Glutamatergic neuron (in vitro differentiated cells): Measurements from ENCODE around the gene BRD4. TPM values are rescaled to one million over a fixed set of nuclear protein-coding genes. Genes with fewer than 3 reads are reported as not detected.
A peak's percentile ranks its signal among the peaks of the same experiment; 100 is the strongest.
"Not testable (repeated sequence)": the region's sequence is repeated elsewhere in the genome, so short reads cannot be mapped to it uniquely, and the experiment has no call there.

Experiments used
- DNase-seq: peaks from one replicate; pipeline ENCODE4 v3.0.0; 2022
- H3K27ac Mint-ChIP-seq: one replicate; pipeline ENCODE4 v1.8.0; 2020; ENCODE audit warnings: mild to moderate bottlenecking, mixed read lengths, inconsistent platforms; ENCODE audit not compliant: unreplicated experiment
- H3K27me3 Mint-ChIP-seq: one replicate; pipeline ENCODE4 v1.8.0; 2020; ENCODE audit warnings: mild to moderate bottlenecking, moderate library complexity, mixed read lengths, inconsistent platforms; ENCODE audit not compliant: unreplicated experiment
- H3K36me3 Mint-ChIP-seq: one replicate; pipeline ENCODE4 v1.8.0; 2020; ENCODE audit warnings: mild to moderate bottlenecking, mixed read lengths, inconsistent platforms; ENCODE audit not compliant: unreplicated experiment
- H3K4me1 Mint-ChIP-seq: one replicate; pipeline ENCODE4 v1.8.0; 2020; ENCODE audit warnings: mild to moderate bottlenecking, low read depth, mixed read lengths, inconsistent platforms; ENCODE audit not compliant: unreplicated experiment
- H3K4me3 Mint-ChIP-seq: one replicate; pipeline ENCODE4 v1.8.0; 2020; ENCODE audit warnings: mild to moderate bottlenecking, mixed read lengths, inconsistent platforms; ENCODE audit not compliant: unreplicated experiment
- H3K9me3 Mint-ChIP-seq: one replicate; pipeline ENCODE4 v1.8.0; 2020; ENCODE audit warnings: mild to moderate bottlenecking, moderate library complexity, mixed read lengths, inconsistent platforms; ENCODE audit not compliant: unreplicated experiment
- total RNA-seq: library from RNA; stranded (reverse); fragmentation: NEBNext Ultra II Directional; extraction: Animal tissue kit (Norgen Biotek cat#: 25700); gene quantifications from one replicate; pipeline ENCODE4 v1.2.1, GENCODE V29; 2021; ENCODE audit not compliant: unreplicated experiment
- TF ChIP-seq, protein P1 (sequence below): fragments of 200-600 bp; sonication (generic); IDR thresholded peaks from one replicate; pipeline ENCODE4 v1.5.0; 2021; ENCODE audit not compliant: partially characterized antibody, unreplicated experiment

The BRD4 gene
- total RNA-seq, 1 donor from 2014 or later, result 162 TPM

- Mint-ChIP-seq H3K27ac (no peak overlapping the region), H3K27me3 (peaks cover 1% of the 10 kb centered on the region), H3K36me3 (no peaks in the 10 kb centered on the region), H3K4me1 (no peaks in the 10 kb centered on the region), H3K4me3 (no peak overlapping the region), H3K9me3 (no peaks in the 10 kb centered on the region)
- no peak for DNase-seq
- TF ChIP-seq, protein P1, sequence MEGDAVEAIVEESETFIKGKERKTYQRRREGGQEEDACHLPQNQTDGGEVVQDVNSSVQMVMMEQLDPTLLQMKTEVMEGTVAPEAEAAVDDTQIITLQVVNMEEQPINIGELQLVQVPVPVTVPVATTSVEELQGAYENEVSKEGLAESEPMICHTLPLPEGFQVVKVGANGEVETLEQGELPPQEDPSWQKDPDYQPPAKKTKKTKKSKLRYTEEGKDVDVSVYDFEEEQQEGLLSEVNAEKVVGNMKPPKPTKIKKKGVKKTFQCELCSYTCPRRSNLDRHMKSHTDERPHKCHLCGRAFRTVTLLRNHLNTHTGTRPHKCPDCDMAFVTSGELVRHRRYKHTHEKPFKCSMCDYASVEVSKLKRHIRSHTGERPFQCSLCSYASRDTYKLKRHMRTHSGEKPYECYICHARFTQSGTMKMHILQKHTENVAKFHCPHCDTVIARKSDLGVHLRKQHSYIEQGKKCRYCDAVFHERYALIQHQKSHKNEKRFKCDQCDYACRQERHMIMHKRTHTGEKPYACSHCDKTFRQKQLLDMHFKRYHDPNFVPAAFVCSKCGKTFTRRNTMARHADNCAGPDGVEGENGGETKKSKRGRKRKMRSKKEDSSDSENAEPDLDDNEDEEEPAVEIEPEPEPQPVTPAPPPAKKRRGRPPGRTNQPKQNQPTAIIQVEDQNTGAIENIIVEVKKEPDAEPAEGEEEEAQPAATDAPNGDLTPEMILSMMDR, result no peak
Observed at GRCh38 chr19:15340086-15340485, 7.7 kb upstream of the BRD4 start.

- Mint-ChIP-seq H3K4me1 (no peaks in the 10 kb centered on the region), H3K27me3 (peaks cover 5% of the 10 kb centered on the region), H3K36me3 (no peaks in the 10 kb centered on the region), H3K9me3 (peaks cover 2% of the 10 kb centered on the region), H3K27ac (no peak overlapping the region), H3K4me3 (no peak overlapping the region)
- no peak for DNase-seq
- TF ChIP-seq, protein P1, result no peak
Observed at GRCh38 chr19:15337202-15337601, 4.9 kb upstream of the BRD4 start.

DNA sequence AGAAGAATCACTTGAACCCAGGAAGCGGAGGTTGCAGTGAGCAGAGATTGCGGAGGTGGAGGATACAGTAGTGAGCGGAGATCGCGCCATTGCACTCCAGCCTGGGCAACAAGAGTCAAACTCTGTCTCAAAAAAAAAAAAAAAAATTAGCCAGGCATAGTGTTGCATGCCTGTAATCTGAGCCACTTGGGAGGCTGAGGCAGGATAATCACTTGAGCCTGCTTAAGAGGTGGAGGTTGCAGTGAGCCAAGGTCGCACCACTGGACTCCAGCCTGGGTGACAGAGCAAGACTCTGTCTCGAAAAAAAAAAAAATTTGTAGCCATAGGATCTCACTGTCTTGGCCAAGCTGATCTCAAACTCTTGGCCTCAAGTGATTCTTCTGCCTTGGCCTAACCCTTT lies 3.7 kb upstream of the BRD4 start:
- H3K4me1 Mint-ChIP-seq, H3K36me3 Mint-ChIP-seq, H3K27ac Mint-ChIP-seq, H3K9me3 Mint-ChIP-seq, H3K27me3 Mint-ChIP-seq, DNase-seq, H3K4me3 Mint-ChIP-seq: not testable (repeated sequence)

- no peaks in the 10 kb centered on the region for H3K36me3 Mint-ChIP-seq
- peaks cover 12% of the 10 kb centered on the region for H3K27me3 Mint-ChIP-seq
- peak; percentile 58 for DNase-seq
- peak overlapping the region; percentile 96 for H3K4me3 Mint-ChIP-seq
- TF ChIP-seq, protein P1, result no peak
- H3K9me3 Mint-ChIP-seq, result peaks cover 9% of the 10 kb centered on the region
- peak overlapping the region; percentile 94 for H3K27ac Mint-ChIP-seq
- H3K4me1 Mint-ChIP-seq, result peaks cover 20% of the 10 kb centered on the region
Observed at GRCh38 chr19:15331419-15332310, 674 bp downstream of the BRD4 start.

DNA sequence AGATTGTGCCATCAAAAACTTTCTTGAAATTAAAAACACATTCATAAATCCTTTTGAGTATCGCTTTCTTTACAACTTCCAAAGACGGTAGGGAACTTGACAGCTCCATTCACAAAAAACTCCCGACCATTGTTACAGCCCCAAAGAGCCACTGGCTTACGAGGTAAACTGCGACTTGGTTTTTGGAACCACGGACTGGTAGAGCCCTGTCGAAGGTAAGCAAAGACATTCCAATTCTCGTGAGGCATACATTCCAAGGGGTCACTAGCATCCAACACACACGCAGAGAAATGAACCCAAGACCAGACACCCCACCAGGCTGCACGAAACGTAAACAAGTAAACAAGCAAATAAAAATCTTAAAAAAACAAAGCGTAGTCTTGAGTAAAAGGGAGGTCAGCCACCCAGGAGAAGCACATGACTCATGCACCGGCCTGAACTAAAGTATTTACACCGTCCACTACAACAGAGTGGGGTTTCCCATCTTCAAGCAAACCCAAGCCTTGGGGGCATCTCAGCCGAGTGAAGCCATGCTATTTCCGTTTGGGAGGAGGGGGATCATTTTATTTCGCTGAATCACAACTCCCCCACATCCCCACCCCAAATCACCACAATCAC lies 1.4 kb downstream of the BRD4 start:
- Mint-ChIP-seq H3K4me3 (peak overlapping the region; percentile 96), H3K27ac (peak overlapping the region; percentile 94), H3K27me3 (peaks cover 12% of the 10 kb centered on the region), H3K36me3 (no peaks in the 10 kb centered on the region), H3K9me3 (peaks cover 9% of the 10 kb centered on the region), H3K4me1 (peaks cover 21% of the 10 kb centered on the region)
- TF ChIP-seq, protein P1, result no peak
- no peak for DNase-seq
